HEK293T (cell line): ENCODE data around the gene APCDD1.

Experiments
- CTCF ChIA-PET: fragments of 350-600 bp; formaldehyde crosslinking; extraction: SDS; loops from one replicate; lab custom pipeline; 2021; ENCODE audit warnings: antibody characterized with exemption, inconsistent platforms; lab: Yijun Ruan, JAX
- POLR2A ChIA-PET: fragments of 350-600 bp; formaldehyde crosslinking; extraction: SDS; loops from one replicate; lab custom pipeline; 2020; ENCODE audit warnings: antibody characterized with exemption, inconsistent platforms; lab: Yijun Ruan, JAX
- DNase-seq: peaks from one replicate; pipeline ENCODE4 v3.0.0; 2012; ENCODE audit warnings: mixed read lengths; ENCODE audit errors: extremely low spot score
- ARNT ChIP-seq: fragments of 450-650 bp; IDR thresholded peaks from 2 replicates; pipeline ENCODE4 v1.6.1; 2017; ENCODE audit warnings: mild to moderate bottlenecking
- BHLHE40 ChIP-seq: fragments of 450-650 bp; IDR thresholded peaks from 2 replicates; pipeline ENCODE4 v1.6.1; 2016; ENCODE audit warnings: mild to moderate bottlenecking, moderate library complexity, borderline replicate concordance
- CTBP1 ChIP-seq: fragments of 450-650 bp; IDR thresholded peaks from 2 replicates; pipeline ENCODE4 v1.6.1; 2016; ENCODE audit warnings: borderline replicate concordance
- ELF4 ChIP-seq: fragments of 450-650 bp; IDR thresholded peaks from 2 replicates; pipeline ENCODE4 v1.6.1; 2017; ENCODE audit warnings: antibody characterized with exemption
- FOXA1 ChIP-seq: fragments of 450-650 bp; IDR thresholded peaks from 2 replicates; pipeline ENCODE4 v1.6.1; 2016; ENCODE audit warnings: mild to moderate bottlenecking
- FOXK2 ChIP-seq: fragments of 450-650 bp; IDR thresholded peaks from 2 replicates; pipeline ENCODE4 v1.6.1; 2016; ENCODE audit warnings: mild to moderate bottlenecking
- FOXM1 ChIP-seq: fragments of 450-650 bp; IDR thresholded peaks from 2 replicates; pipeline ENCODE4 v1.6.1; 2017; ENCODE audit warnings: mild to moderate bottlenecking, borderline replicate concordance
- HDGF ChIP-seq: fragments of 450-650 bp; IDR thresholded peaks from 2 replicates; pipeline ENCODE4 v1.6.1; 2017; ENCODE audit warnings: antibody characterized with exemption, borderline replicate concordance
- L3MBTL2 ChIP-seq: fragments of 450-650 bp; conservative IDR thresholded peaks from 2 replicates; pipeline ENCODE4 v1.6.1; 2016; ENCODE audit warnings: mild to moderate bottlenecking
- LEF1 ChIP-seq: fragments of 450-650 bp; IDR thresholded peaks from 2 replicates; pipeline ENCODE4 v1.6.1; 2017; ENCODE audit warnings: mild to moderate bottlenecking, borderline replicate concordance
- NFRKB ChIP-seq: fragments of 450-650 bp; IDR thresholded peaks from 2 replicates; pipeline ENCODE4 v1.6.1; 2016; ENCODE audit warnings: mild to moderate bottlenecking, moderate library complexity
- PKNOX1 ChIP-seq: fragments of 450-650 bp; IDR thresholded peaks from 2 replicates; pipeline ENCODE4 v1.6.1; 2016
- SP1 ChIP-seq: fragments of 450-650 bp; IDR thresholded peaks from 2 replicates; pipeline ENCODE4 v1.6.1; 2017
- SUZ12 ChIP-seq: fragments of 450-650 bp; IDR thresholded peaks from 2 replicates; pipeline ENCODE4 v1.6.1; 2016; ENCODE audit warnings: mild to moderate bottlenecking
- TARDBP ChIP-seq: fragments of 450-650 bp; IDR thresholded peaks from 2 replicates; pipeline ENCODE4 v1.6.1; 2016
- ZNF384 ChIP-seq: fragments of 450-650 bp; IDR thresholded peaks from 2 replicates; pipeline ENCODE4 v1.6.1; 2016

Gene APCDD1

GRCh38 chr18:10457128-10457527, 2.7 kb downstream of the APCDD1 start:
- ChIA-PET CTCF (no interaction called here), POLR2A (no interaction called here)
- no peak for DNase-seq
- TF ChIP-seq HDGF, result no peak
- no peak for TF ChIP-seq CTBP1
- TF ChIP-seq SP1, result no peak
- no peak for TF ChIP-seq L3MBTL2
- TF ChIP-seq TARDBP, result no peak
- no peak for TF ChIP-seq FOXM1
- no peak for TF ChIP-seq ELF4
- TF ChIP-seq ARNT, result no peak
- TF ChIP-seq SUZ12, result no peak
- TF ChIP-seq NFRKB, result no peak
- no peak for TF ChIP-seq FOXK2
- TF ChIP-seq PKNOX1, result no peak
- TF ChIP-seq BHLHE40, result no peak
- no peak for TF ChIP-seq FOXA1
- no peak for TF ChIP-seq LEF1

GRCh38 chr18:10457767-10458166, 3.3 kb downstream of the APCDD1 start:
- POLR2A ChIA-PET, result no interaction called here

GRCh38 chr18:10458691-10459090, 4.3 kb downstream of the APCDD1 start:
- POLR2A ChIA-PET, result no interaction called here
- CTCF ChIA-PET, result no interaction called here
- DNase-seq, result no peak
- no peak for TF ChIP-seq CTBP1
- TF ChIP-seq SP1, result no peak
- TF ChIP-seq HDGF, result no peak
- TF ChIP-seq ARNT, result no peak
- no peak for TF ChIP-seq FOXA1
- no peak for TF ChIP-seq FOXK2
- no peak for TF ChIP-seq ZNF384
- TF ChIP-seq L3MBTL2, result no peak
- TF ChIP-seq NFRKB, result no peak
- TF ChIP-seq SUZ12, result no peak
- no peak for TF ChIP-seq LEF1
- TF ChIP-seq FOXM1, result no peak
- no peak for TF ChIP-seq PKNOX1
- TF ChIP-seq BHLHE40, result no peak

More at GRCh38 chr18:10457767-10458166, 3.3 kb downstream of the APCDD1 start:
- CTCF ChIA-PET, result no interaction called here
- no peak for DNase-seq
- TF ChIP-seq FOXA1 (no peak), L3MBTL2 (no peak), BHLHE40 (no peak), SP1 (no peak), TARDBP (no peak), FOXM1 (no peak), CTBP1 (no peak), HDGF (no peak), SUZ12 (no peak), FOXK2 (no peak)

- no peak for DNase-seq
- POLR2A ChIA-PET, result no interaction called here
- CTCF ChIA-PET, result no interaction called here
- TF ChIP-seq ELF4 (no peak), HDGF (no peak), LEF1 (no peak), ARNT (no peak), ZNF384 (no peak), PKNOX1 (no peak), CTBP1 (no peak), NFRKB (no peak), L3MBTL2 (no peak), FOXM1 (no peak), BHLHE40 (no peak), SUZ12 (no peak), TARDBP (no peak), SP1 (no peak), FOXA1 (no peak), FOXK2 (no peak)
Measured at GRCh38 chr18:10459587-10459986, 5.2 kb downstream of the APCDD1 start.

- no peak for TF ChIP-seq FOXM1
- no peak for TF ChIP-seq ARNT
- TF ChIP-seq NFRKB, result no peak
- TF ChIP-seq HDGF, result no peak
- no peak for TF ChIP-seq FOXK2
- TF ChIP-seq ZNF384, result no peak
- no peak for TF ChIP-seq SP1
- TF ChIP-seq TARDBP, result no peak
- no peak for TF ChIP-seq BHLHE40
- TF ChIP-seq LEF1, result no peak
- no peak for TF ChIP-seq SUZ12
- no peak for TF ChIP-seq L3MBTL2
- no peak for TF ChIP-seq CTBP1
- TF ChIP-seq FOXA1, result no peak
- no peak for TF ChIP-seq PKNOX1
- no peak for TF ChIP-seq ELF4
- ChIA-PET CTCF (no interaction called here), POLR2A (no interaction called here)
- DNase-seq, result no peak
Measured at GRCh38 chr18:10460414-10461018, 6.1 kb downstream of the APCDD1 start.

- no peak for DNase-seq
- CTCF ChIA-PET, result no interaction called here
- POLR2A ChIA-PET, result no interaction called here
- TF ChIP-seq FOXK2 (no peak), SUZ12 (no peak), FOXA1 (no peak), CTBP1 (no peak), FOXM1 (no peak), LEF1 (no peak), BHLHE40 (no peak), NFRKB (no peak), ZNF384 (no peak), L3MBTL2 (no peak)
Measured at GRCh38 chr18:10461989-10462388, 7.6 kb downstream of the APCDD1 start.
